GM18907 (cell line): ENCODE results near the gene EXOSC7.
A peak's percentile ranks its signal among the peaks of the same experiment; 100 is the strongest.

Experiments used
- ATAC-seq: cut with Tn5 transposase; IDR thresholded peaks from one replicate; pipeline ENCODE4 v1.9.1; 2021; ENCODE audit warnings: mild to moderate bottlenecking, moderate library complexity; ENCODE audit not compliant: unreplicated experiment

EXOSC7 gene

DNA sequence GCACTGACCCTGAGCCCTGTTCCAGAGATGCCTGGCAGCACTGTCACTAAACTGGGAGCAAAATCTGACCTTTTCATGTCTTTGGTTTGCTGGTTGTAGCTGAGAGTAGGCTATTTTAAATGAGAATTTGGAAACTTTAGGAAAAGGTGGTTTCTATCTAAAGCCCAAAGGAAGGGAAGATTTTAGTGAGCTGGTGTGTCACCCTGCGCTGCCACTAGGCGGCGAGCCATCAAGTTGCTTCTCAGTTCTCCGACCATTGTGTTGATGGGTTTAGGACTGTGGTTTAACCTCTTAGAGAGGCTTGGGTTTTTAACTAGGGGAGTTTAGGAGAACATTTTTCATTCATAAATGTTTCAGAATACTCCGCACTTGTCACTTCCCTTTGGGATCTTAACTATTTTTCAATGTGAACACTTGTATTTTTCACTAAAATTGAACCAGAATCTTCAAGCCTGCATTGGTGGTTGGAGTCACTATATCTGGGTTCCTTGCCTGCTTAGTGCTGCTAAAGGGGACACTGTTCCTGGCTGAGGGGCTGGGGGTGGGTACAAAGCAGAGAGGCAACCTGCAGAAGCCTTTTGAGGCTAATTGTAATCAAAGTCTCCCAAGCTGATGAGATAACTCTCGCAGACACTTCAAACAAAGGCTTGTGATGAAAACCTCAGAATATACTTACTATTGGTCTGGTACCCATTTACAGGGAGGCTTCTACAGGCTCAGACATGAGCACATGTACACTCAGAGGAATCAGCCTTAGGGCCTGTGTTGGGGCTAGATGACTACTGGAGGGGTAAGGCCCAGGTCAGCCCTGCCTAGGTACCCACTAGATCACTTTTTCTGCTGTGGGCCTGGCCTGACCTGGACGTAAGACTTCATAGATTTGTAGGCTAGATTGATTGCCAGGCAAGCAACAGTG, 16.8 kb downstream of the EXOSC7 start:
- no peak for ATAC-seq

DNA sequence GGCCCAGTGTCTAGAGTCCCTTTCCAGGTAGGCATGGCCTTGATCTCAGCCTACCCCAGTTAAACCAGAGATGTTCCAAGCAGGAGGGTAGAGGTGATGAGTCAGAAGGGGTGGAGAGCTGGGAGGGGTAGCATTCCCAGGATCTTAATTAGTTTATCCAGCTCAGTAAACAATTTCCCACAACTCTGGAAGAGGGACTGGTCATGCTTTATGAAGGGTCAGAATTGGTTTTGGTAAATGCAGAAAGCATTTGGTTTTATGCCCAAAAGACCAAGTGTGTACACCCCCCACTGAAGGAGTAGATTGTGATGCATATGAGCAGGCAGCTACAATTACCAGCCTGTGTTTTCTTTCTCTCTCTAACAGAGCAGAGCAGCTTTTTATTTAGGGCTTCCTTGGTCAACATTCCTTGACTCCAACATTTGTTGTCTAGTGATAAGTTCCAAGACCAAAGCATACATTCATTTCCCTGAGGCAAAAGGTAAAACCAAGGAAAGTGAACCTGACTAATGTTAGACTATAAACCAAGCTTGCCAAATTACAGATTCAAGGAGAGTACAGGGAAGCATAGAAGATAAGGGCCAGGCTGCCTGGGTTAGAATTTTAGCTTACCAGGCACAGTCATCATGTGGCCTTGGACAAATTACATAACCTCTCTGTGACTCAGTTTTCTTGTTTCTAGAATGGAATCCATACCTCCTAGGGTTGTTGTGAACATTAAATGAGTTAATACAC, 17.6 kb downstream of the EXOSC7 start:
- no peak for ATAC-seq

DNA sequence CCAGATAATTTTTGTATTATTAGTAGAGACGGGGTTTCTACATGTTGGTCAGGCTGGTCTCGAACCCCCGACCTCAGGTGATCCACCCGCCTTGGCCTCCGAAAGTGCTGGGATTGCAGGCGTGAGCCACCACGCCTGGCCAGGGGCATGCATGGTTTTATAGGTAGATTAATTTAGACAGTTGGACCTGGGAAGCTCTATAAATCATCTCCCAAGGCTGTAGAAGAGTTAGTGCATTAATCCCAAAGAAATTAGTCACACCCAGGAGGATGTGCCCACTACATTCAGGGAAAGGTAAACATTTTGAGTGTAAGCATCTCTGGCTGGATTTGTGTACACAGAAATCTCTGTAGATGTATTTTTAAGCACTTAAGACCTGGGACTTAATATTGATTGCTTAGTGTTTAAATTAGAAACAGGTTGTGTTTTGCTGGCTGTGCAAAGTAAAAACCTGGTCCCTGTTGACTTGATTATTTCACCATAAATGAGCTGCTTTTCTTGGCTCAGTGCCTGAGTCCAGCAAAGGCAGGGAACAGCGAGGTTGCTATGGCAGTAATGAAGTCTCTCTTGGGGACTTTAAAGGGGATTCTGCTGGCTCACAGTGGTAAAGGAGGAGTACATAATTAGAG, 19.2 kb downstream of the EXOSC7 start:
- ATAC-seq: no peak

DNA sequence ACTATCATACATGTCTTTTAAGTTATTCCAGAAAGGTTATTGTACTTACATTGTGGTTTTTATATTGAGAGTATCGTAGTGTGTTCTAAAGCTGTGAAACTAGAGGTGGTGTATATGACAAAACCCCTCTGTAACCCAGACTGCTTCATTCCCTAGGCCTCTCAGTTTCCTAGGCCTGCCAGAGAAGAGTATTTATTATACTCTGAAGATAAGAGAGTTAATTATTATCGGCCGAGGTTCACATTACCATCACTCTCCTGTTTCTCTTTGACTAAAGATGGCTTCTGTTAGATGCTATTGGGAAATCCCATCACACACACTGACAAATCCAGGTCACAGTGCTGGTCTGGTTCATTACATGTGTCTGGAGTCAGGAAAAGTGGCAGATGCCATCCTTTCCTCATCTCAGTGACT, 20.5 kb downstream of the EXOSC7 start:
- peak; percentile 61 for ATAC-seq

DNA sequence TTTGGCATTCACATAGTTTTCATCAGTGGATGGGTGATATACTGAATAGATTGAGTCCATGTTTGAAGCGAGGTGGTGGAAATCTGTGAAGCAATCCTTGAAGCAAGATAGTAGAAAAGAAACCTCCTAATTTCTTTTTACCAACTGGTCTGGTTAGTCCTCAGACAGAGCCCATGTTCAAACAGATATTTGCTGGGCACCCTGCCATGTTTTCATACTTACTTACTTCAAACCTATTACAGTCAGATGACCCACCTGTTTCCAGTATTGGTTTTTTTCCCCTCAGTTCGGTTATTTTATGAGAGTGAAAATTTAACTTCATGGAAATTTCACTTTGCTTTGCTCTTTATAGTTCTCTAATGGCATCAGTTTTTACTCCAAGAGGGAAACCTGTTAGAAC, 23.7 kb downstream of the EXOSC7 start:
- ATAC-seq: no peak

DNA sequence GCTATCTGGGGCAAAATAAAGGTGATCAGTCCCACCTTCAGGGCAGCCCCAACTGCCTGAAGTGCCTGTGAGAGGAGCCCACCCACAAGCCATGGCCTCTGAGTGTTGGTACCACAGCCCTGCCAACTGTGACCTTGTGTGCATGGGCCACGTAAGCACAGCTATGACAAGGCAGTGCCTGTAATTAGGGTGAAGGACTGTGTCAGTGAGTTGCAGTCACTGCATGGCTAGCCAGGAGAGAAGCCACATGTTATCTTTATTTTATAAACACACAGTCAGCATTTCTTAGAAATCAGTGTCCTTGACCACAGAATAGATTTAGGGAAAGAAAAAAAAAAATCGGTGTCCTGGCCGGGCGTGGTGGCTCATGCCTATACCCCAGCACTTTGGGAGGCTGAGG, 24.8 kb downstream of the EXOSC7 start:
- no peak for ATAC-seq

DNA sequence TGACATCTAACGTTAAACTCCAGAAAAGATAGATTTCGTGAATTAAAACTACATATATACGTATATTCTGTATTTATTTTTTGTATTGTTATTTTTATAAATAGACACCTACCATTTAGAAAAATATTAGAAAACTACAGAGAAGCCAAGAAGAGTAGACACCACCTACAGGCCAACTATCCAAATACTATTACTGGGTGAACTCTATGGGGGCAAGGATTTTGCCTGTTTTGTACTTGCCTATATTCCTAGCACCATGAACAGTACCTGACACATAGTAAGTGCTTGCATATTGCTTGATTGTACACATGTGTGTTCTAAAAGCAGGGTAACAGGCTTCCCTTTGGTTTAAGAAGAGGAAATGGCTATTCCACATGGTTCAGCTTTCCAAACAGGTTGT, 25.7 kb downstream of the EXOSC7 start:
- no peak for ATAC-seq

DNA sequence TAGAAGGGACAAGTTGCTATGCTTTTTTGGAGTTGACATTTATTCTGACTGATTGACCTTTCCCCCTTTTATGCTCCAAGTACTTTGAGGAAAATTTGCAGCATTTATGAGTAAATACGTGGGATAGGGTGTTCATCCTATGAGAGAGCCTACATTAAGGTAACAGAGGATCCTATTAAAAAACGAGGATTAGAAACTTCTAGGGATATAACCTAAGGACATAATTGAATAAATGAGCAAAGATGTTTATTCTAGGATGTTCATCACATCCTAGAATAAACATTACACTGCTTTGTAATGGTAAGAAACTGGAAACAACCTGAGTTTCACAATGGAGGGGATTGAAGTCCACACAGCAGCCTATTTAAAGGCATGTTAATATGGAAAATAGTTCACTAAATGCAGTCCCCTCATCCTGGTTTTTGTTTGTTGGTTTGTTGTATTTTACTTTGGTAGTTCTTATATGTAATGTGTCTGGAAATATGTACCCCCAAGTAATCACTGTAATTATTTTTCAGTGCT, 26.2 kb downstream of the EXOSC7 start:
- no peak for ATAC-seq

DNA sequence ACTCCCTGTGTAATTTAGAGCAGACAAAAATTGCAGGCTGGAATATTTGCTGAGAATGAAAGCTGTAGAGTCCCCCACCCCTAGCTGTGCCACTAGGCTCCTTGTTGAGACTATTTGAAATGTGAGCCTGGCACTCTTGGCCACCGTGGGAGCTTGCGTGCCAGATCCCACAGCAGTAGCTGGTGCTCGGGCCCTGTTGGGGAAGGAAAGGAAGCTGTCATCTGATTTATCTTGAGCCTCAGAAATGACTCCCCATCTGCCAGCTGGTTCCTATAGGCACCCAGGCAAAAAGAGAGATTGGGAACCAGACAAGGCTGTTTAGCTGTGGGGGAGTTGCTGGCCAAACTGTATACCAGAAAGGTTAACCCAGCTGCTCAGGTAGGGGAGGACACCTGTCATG, 26.7 kb downstream of the EXOSC7 start:
- no peak for ATAC-seq

DNA sequence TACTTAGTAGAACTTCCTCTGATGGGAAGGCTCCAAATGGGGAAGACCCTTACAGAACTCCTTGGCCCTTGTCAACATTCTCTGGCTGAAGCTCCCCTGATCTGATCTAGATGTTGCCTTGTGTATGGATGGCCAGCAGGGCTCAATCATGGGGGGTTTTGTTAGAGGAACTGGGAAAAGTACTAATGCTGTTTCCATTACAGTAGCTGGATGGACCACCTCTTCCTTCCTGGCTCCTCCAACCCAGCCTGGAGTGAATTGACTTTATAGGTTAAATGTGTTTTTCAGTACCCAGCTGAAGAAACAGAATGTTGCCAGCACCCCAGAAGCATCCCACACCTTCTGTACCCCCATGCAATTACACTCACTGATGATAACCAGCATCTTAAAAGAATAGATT, 27.4 kb downstream of the EXOSC7 start:
- no peak for ATAC-seq

DNA sequence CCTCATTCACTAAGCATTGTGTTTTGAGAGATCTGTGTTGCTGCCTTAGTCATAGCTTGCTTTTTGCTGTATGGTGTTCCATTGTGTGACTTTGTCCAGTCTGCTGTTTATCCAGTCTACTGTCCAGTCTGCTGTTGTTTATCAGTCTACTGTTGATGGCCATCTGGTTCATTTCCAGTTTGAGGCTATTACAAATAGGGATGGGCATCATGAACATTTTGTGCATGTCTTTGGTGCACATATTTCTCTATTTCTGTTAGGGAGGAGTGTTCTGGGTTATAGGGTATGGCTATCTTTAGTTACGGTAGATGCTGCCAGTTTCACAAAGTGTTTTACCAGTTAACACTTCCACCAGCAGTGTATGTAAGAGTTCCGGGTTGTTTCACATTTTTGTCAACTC, 27.8 kb downstream of the EXOSC7 start:
- ATAC-seq: no peak

DNA sequence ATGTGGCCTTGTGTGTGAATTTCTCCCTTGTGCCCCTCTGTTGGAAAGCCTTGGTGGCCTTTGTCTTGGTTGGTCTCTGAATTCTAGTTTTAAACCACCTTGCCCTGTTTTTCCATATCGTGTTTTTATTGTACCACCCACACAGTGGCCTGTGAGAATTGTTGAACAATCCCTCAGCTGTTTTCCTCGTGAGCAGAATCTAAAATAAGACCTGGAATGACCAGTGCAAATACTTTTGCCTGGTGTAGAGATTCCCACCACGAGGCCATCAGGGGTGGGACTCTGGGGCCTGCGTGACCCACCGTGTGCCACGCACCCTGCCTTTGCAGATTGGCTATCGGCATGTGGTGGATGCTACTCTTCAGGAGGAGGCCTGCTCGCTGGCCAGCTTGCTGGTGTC, 31.0 kb downstream of the EXOSC7 start:
- no peak for ATAC-seq

DNA sequence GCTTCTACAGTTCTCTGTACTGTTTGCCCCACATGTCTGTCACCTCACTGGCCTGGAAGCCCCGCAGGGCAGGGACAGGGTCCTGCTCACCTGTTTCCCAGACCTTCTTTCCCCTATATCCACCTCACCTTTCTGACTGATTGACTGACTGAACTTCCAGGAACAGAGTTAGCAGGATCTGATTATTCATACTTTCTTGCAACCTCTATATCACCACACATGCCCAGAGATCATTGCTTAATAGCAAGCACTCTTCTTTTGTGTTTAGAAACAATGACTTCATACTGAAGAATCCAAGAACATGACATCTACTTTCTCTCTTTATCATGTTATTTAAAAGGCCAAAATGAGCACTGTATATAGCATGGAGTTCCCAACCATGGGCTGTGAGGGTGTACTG, 32.1 kb downstream of the EXOSC7 start:
- ATAC-seq: no peak

DNA sequence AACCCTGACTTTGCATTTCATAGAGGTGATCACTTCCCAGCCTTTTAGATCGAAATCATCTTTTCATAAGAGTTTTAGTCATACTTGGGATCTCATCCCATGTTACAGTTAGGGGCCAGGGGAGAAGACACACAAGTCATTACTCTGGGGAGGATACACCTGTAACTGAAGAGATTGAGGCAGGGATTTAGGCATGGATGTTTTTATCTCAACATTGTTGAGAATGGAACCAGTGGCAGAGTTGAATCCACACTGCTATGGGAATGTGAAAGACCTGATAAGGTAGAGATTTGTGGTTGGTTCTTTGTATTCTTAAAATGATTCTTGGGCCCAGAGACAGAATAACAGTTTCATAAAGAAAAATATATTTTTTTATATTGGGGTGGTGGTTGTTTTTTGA, 33.8 kb downstream of the EXOSC7 start:
- no peak for ATAC-seq

DNA sequence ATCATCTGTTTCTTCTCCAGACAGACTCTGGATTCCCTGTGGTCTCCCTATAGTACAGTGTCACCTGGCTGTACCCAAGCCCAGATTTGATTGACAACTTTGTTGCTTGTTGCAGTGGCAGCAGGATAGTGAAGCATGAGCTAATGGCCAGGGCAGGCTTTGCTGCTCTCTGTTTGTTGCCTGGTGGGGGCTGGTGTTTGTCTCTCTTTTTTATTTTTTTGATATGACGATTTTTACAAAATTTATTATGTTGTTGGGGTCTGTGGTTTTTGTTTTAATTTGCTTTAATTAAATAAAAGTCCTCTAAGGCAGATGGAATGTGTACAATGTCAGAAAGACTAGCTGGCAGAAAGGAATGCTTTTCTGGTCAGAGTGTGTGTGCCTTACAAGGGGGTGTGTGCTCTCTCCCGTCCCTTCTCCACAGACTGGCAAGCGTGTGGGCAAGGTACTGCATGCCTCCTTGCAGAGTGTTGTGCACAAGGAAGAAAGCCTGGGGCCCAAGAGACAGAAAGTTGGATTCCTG, 34.8 kb downstream of the EXOSC7 start:
- no peak for ATAC-seq

DNA sequence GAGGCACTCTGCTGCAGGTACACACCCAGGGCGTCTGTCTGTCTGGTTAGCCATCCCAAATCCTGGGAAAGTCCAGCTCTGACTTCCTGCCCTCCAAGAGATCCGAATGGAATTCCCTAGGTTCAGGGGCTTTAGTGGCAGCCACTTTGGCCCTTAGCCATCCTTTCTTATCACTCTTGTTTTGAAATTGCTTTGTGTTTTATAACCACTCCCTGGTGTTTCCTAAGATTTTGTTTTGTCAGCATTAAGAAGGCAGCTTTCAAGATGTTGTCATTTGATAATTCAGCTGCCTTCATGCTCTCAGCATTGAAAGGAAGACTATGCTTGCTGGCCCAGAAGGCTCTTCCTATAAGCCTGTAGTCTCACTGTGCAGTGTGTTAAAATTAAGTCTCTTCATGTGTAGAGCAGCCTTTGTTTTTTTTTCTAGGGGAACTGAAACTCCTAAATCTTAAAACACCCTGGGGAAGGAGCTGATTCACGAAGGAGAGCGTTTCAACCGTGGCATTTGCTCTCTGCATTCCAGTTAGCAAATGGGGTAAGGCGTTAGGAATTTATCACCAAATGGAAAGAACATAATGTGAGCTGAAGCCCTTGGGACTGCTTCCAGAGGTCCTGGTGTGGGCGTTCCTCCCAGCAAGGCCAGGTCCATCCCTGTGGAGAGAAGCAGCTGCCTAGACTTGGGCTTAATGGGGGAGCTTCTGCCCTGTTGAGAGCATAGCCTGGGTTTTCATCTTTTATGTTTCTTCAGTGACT, 35.9 kb downstream of the EXOSC7 start:
- peak; percentile 49 for ATAC-seq

DNA sequence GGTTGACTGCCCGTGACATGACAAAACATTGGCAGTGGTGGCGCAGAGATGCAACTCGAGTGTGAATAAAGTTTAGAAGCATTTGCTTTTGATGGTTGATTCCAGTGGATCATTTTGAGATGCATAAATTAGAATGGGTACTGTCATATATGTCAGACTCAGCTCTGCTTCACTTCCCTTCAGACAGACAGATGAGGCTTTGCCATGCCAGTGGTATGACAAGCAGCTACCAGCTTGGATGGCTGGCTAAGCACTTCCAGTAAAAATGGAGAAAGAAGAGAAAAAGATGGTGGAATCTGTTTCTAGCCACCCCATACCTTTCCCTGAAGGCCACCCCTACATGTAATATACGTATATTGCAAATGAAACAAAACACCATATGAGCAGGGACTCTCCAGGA, 36.5 kb downstream of the EXOSC7 start:
- no peak for ATAC-seq

DNA sequence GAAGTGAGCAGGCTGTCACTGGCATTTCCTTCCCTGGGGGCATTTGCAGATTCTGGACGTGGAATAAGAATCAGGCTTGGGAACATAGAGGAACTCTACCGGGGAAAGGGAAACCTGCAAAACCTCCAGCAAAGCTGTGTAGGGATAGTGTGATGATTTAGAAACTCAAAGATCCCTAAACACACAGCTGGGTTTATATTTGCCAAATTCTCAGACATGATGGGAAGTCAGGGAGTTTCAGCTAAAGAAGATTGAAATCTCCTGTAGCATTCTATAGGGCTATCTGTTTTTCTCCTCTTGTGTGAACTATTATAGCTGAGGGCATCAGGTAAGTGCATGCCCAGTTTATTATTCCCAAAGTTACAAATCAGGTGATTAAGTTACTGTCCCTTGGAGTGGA, 40.9 kb downstream of the EXOSC7 start:
- ATAC-seq: no peak

DNA sequence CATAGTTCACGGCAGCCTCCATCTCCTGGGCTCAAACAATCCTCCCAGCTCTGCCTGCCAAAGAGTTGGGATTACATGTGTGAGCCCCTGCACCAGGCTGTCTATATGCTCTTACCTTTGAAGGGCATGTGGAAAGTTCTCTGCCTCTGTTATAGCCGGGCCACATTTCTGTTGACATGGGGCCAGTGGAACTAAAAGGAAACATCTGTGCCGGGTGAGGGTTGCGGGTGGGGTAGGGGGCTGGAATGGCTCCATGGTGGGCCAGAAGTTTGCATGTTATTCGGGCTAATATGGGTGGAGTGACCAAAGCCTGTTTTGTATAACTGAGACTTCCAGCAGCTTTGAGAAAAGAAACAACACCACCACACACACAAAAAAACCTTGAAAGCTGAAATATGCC, 41.8 kb downstream of the EXOSC7 start:
- no peak for ATAC-seq

DNA sequence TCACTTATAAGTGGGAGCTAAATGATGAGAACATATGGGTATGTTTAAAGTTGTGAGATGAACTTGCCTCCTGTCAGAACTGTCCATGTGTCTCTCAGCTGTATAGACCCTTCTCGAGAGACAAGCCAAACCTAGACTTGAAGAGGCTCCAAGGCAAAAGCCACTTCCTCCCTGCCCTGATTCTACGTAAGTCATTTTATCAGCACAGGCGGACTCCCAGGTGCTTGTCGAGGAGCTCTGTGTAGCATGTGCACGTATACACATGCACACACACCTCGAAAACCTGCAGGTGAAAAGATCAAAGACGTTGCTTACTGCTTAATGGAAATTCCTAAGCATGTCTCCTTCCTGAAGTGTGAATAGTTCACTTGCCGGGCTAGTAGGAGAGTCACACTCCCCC, 44.5 kb downstream of the EXOSC7 start:
- no peak for ATAC-seq
